Measurements from ENCODE around the gene SETD3.

Gene SETD3

DNA sequence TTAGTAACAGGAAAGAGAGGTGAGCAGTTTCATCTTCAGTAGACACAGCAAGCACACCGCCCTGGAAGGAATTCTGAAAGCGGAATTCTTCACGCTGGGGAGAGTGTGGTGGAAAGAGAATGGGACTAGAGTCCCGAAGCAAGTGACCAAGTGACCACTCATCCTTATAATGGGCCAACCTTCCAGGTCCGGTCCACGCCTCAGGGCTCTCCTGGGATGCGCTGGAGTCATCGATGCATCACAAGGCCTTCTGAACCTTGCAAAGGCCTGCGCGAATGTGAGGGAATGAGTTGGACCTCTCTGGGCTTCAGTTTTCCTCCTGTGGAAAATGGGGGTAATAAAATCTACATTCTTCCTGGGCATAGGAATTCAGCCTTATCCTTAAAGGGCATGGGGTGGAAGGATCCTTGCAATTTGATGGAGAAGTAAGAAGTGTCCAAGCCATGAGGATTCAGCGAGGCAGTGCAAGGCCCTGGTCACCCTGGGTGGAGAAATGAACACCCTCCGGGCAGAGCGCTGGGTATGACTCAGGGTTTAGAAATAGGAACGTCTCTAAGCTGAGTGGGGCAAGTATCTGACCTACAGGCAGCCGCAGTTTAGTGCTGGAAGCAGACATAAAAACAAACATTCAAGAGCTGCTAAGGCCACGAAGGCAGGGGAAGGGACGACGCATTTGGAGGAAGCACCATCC lies 97.7 kb downstream of the SETD3 start:
- no peak for DNase-seq (ENCODE audit: low read depth, low spot score)
- no peaks in the 10 kb centered on the region for H3K9me3 ChIP-seq (ENCODE audit: insufficient read depth, low read length)
- no peak for TF ChIP-seq YY1 (IDR thresholded peaks at IDR 0.05; ENCODE audit: insufficient read depth, insufficient read length)
- no peak for TF ChIP-seq SUZ12 (IDR thresholded peaks at IDR 0.05; ENCODE audit: extremely low read depth, insufficient read depth, insufficient read length)
- no peak for TF ChIP-seq ZNF274 (IDR thresholded peaks at IDR 0.05; ENCODE audit: low read depth, low read length)
- no peak overlapping the region for H3K4me3 ChIP-seq (ENCODE audit: insufficient read length, low read depth)
- H3K9ac ChIP-seq (ENCODE audit: insufficient read length, low read depth), result no peak overlapping the region
- H3K4me1 ChIP-seq (ENCODE audit: insufficient read depth, insufficient read length), result peaks cover 19% of the 10 kb centered on the region
- no peaks in the 10 kb centered on the region for H3K27me3 ChIP-seq (ENCODE audit: insufficient read depth, insufficient read length)
- H3K36me3 ChIP-seq (ENCODE audit: insufficient read depth, insufficient read length, low read length), result no peaks in the 10 kb centered on the region

DNA sequence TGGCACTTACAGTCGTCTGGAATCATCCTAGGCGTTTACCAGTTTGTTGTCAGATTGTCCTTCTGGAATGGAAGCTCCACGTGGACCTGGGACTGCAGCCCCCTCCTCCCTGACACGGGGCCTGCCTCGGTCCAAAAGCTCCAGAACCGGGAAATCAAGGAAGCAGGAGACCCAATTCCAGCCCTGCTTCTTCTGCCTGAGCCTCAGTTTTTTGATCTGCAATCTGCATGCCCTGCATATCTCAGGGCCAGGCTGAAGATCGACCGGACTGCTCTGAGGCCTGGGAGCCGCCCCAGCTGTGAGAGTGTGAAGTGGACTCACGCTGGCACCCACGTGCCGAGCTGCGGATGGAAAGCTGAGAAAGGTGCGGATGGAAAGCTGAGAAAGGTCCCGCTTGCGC lies 98.6 kb downstream of the SETD3 start:
- Histone ChIP-seq H3K36me3 (ENCODE audit: insufficient read depth, insufficient read length, low read length) (no peaks in the 10 kb centered on the region), H3K4me3 (ENCODE audit: insufficient read length, low read depth) (no peak overlapping the region), H3K9me3 (ENCODE audit: insufficient read depth, low read length) (no peaks in the 10 kb centered on the region), H3K9ac (ENCODE audit: insufficient read length, low read depth) (no peak overlapping the region), H3K27me3 (ENCODE audit: insufficient read depth, insufficient read length) (no peaks in the 10 kb centered on the region), H3K4me1 (ENCODE audit: insufficient read depth, insufficient read length) (peaks cover 19% of the 10 kb centered on the region)
- TF ChIP-seq SUZ12 (IDR thresholded peaks at IDR 0.05; ENCODE audit: extremely low read depth, insufficient read depth, insufficient read length) (no peak), YY1 (IDR thresholded peaks at IDR 0.05; ENCODE audit: insufficient read depth, insufficient read length) (no peak), ZNF274 (IDR thresholded peaks at IDR 0.05; ENCODE audit: low read depth, low read length) (no peak)
- DNase-seq (ENCODE audit: low read depth, low spot score), result no peak

DNA sequence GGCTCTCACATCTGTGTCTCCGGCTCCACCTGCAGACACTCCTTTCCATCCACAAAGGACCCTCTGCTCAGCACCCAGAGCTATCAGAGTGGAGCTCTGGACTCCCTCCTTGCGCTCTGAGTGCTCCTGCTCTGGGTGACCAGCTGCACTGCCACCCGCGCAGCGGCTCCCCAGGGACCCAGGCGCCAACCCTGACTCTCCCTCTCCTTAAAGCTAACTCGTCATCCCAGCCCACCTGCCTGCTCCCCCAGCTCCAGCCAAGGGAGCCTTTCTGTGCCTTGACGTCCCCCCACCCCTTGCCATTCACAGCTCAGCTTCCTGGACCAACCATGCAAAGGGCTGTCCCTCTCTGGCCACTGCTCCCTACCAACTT lies 99.0 kb downstream of the SETD3 start:
- Histone ChIP-seq H3K27me3 (ENCODE audit: insufficient read depth, insufficient read length) (no peaks in the 10 kb centered on the region), H3K4me3 (ENCODE audit: insufficient read length, low read depth) (no peak overlapping the region), H3K9ac (ENCODE audit: insufficient read length, low read depth) (peak overlapping the region; percentile 4), H3K4me1 (ENCODE audit: insufficient read depth, insufficient read length) (peaks cover 19% of the 10 kb centered on the region), H3K9me3 (ENCODE audit: insufficient read depth, low read length) (no peaks in the 10 kb centered on the region), H3K36me3 (ENCODE audit: insufficient read depth, insufficient read length, low read length) (no peaks in the 10 kb centered on the region)
- TF ChIP-seq ZNF274 (IDR thresholded peaks at IDR 0.05; ENCODE audit: low read depth, low read length) (no peak), SUZ12 (IDR thresholded peaks at IDR 0.05; ENCODE audit: extremely low read depth, insufficient read depth, insufficient read length) (no peak), YY1 (IDR thresholded peaks at IDR 0.05; ENCODE audit: insufficient read depth, insufficient read length) (no peak)
- no peak for DNase-seq (ENCODE audit: low read depth, low spot score)

DNA sequence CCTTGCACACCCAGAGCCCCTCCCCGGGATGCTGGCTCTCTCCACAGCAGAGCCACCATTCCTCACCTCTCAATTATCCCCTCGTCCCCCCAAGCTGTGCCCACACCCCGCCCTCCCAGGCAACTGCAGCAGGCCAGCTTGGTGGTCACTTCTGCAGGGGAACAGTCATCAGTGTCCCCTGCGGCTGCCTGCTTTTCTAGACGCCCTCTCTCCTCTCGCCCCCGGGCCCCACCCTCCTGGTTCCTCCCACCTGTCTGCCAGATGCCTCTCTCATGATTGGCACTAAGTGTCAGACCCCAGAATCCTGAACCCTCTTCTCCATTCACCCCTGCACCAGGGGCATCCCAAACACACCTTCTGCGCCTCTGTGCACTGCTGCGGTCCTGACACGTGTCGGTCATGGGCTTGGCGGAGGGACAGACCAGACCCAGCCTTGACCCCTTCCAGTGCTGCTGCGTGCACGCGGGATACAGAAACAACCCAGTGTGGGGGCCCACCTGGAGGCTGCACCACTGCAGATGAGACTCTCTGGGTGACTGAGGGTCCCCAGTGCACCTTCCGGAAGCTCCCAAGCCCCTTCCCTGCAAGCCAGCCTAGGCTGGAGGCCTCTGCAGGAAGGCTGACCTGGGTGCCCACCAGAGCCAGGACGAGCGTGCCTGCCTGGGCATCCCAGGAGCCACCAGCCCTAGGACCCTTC lies 99.5 kb downstream of the SETD3 start:
- peaks cover 19% of the 10 kb centered on the region for H3K4me1 ChIP-seq (ENCODE audit: insufficient read depth, insufficient read length)
- no peaks in the 10 kb centered on the region for H3K36me3 ChIP-seq (ENCODE audit: insufficient read depth, insufficient read length, low read length)
- H3K4me3 ChIP-seq (ENCODE audit: insufficient read length, low read depth), result no peak overlapping the region
- no peak for DNase-seq (ENCODE audit: low read depth, low spot score)
- H3K9me3 ChIP-seq (ENCODE audit: insufficient read depth, low read length), result no peaks in the 10 kb centered on the region
- TF ChIP-seq ZNF274 (IDR thresholded peaks at IDR 0.05; ENCODE audit: low read depth, low read length) (no peak), YY1 (IDR thresholded peaks at IDR 0.05; ENCODE audit: insufficient read depth, insufficient read length) (no peak), SUZ12 (IDR thresholded peaks at IDR 0.05; ENCODE audit: extremely low read depth, insufficient read depth, insufficient read length) (no peak)
- H3K9ac ChIP-seq (ENCODE audit: insufficient read length, low read depth), result peak overlapping the region; percentile 4
- H3K27me3 ChIP-seq (ENCODE audit: insufficient read depth, insufficient read length), result no peaks in the 10 kb centered on the region

DNA sequence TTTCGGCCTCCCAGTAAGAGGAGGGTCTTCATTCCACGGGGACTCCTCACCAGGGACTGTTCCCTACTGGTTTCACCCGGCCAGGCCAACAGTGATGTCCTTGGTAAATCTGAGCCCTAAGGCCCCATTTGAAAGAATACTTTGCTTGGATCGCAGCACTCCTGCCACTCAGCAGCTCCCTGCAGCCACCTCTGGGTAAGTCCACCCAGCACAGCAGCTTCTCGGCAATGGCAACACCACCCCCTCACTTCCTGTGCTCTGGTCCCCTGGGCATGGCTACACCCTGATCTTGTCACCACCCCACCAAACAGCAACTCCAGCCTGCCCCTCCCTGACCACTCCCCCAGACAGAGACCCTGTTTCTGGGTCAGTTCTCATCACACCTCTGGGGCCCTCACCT lies 100.3 kb downstream of the SETD3 start:
- H3K4me1 ChIP-seq (ENCODE audit: insufficient read depth, insufficient read length), result peaks cover 19% of the 10 kb centered on the region
- TF ChIP-seq YY1 (IDR thresholded peaks at IDR 0.05; ENCODE audit: insufficient read depth, insufficient read length), result no peak
- TF ChIP-seq ZNF274 (IDR thresholded peaks at IDR 0.05; ENCODE audit: low read depth, low read length), result no peak
- TF ChIP-seq SUZ12 (IDR thresholded peaks at IDR 0.05; ENCODE audit: extremely low read depth, insufficient read depth, insufficient read length), result no peak
- H3K27me3 ChIP-seq (ENCODE audit: insufficient read depth, insufficient read length), result no peaks in the 10 kb centered on the region

DNA sequence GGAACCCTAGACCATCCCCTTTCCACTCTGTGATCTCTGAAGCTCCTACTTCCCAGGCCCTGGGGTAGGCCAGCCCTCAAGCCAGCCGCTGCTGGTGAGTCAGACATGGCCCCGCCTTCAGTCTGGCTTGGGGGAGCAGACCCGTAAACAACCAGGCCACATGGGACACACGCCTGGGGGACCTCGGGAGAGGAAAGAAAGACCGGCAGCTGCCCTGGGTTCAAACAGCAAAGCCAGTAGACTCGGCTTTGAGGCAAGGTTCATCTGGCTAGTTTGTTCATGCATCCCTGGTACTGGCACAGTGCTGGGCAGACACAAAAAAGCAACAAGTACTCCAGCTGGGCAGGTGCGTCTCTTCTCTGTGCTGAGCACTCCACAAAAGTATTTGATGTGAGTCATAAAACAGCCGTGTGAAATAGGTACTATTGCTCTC lies 101.9 kb downstream of the SETD3 start:
- Histone ChIP-seq H3K27me3 (ENCODE audit: insufficient read depth, insufficient read length) (no peaks in the 10 kb centered on the region), H3K9me3 (ENCODE audit: insufficient read depth, low read length) (no peaks in the 10 kb centered on the region), H3K36me3 (ENCODE audit: insufficient read depth, insufficient read length, low read length) (no peaks in the 10 kb centered on the region), H3K9ac (ENCODE audit: insufficient read length, low read depth) (no peak overlapping the region), H3K4me1 (ENCODE audit: insufficient read depth, insufficient read length) (peaks cover 12% of the 10 kb centered on the region), H3K4me3 (ENCODE audit: insufficient read length, low read depth) (no peak overlapping the region)
- no peak for DNase-seq (ENCODE audit: low read depth, low spot score)
- TF ChIP-seq ZNF274 (IDR thresholded peaks at IDR 0.05; ENCODE audit: low read depth, low read length) (no peak), SUZ12 (IDR thresholded peaks at IDR 0.05; ENCODE audit: extremely low read depth, insufficient read depth, insufficient read length) (no peak), YY1 (IDR thresholded peaks at IDR 0.05; ENCODE audit: insufficient read depth, insufficient read length) (no peak)

More for the DNA sequence above, 100.3 kb downstream of the SETD3 start:
- no peaks in the 10 kb centered on the region for H3K9me3 ChIP-seq (ENCODE audit: insufficient read depth, low read length)
- no peaks in the 10 kb centered on the region for H3K36me3 ChIP-seq (ENCODE audit: insufficient read depth, insufficient read length, low read length)
- peak overlapping the region; percentile 4 for H3K9ac ChIP-seq (ENCODE audit: insufficient read length, low read depth)
- DNase-seq (ENCODE audit: low read depth, low spot score), result no peak
- no peak overlapping the region for H3K4me3 ChIP-seq (ENCODE audit: insufficient read length, low read depth)

DNA sequence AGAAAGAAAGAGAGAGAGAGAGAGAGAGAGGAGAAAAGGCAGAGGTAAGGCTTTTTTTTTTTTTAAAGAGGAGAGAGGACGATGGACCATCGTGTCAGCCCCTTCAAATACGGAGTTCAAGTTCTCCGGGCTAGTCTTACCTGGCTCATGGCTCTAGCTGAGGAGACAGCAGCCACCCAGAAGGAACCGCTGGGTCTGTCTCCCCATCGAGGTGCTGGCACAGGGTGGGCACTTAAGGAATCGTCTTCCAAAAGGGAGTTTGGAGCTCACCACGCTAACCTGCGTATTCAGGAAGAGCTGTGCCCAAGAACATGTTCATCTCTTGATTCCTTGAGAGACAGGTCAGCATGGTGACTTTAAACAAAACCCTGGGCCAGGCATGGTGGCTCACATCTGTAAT lies 102.7 kb downstream of the SETD3 start:
- H3K27me3 ChIP-seq (ENCODE audit: insufficient read depth, insufficient read length), result no peaks in the 10 kb centered on the region
- no peaks in the 10 kb centered on the region for H3K36me3 ChIP-seq (ENCODE audit: insufficient read depth, insufficient read length, low read length)
- TF ChIP-seq YY1 (IDR thresholded peaks at IDR 0.05; ENCODE audit: insufficient read depth, insufficient read length) (no peak), SUZ12 (IDR thresholded peaks at IDR 0.05; ENCODE audit: extremely low read depth, insufficient read depth, insufficient read length) (no peak), ZNF274 (IDR thresholded peaks at IDR 0.05; ENCODE audit: low read depth, low read length) (no peak)
- no peaks in the 10 kb centered on the region for H3K9me3 ChIP-seq (ENCODE audit: insufficient read depth, low read length)
- H3K9ac ChIP-seq (ENCODE audit: insufficient read length, low read depth), result no peak overlapping the region
- H3K4me3 ChIP-seq (ENCODE audit: insufficient read length, low read depth), result no peak overlapping the region
- no peak for DNase-seq (ENCODE audit: low read depth, low spot score)
- H3K4me1 ChIP-seq (ENCODE audit: insufficient read depth, insufficient read length), result peaks cover 7% of the 10 kb centered on the region

Data from NT2/D1 (cell line).